HepG2 (cell line): ENCODE data around the gene WDR70.

Experiments used
- DPF2 ChIP-seq: sonication (generic); formaldehyde crosslinking; IDR thresholded peaks from 2 replicates; pipeline ENCODE4 v1.4.0; 2020; ENCODE audit warnings: mild to moderate bottlenecking, low read depth, missing genetic modification reagents, borderline replicate concordance
- ESRRA ChIP-seq: sonication (generic); formaldehyde crosslinking; IDR thresholded peaks from 2 replicates; pipeline ENCODE4 v1.5.1; 2020; ENCODE audit warnings: mild to moderate bottlenecking, low read depth, missing genetic modification reagents
- MAX ChIP-seq: IDR thresholded peaks from 2 replicates; pipeline ENCODE4 v1.6.1; 2012; ENCODE audit warnings: inconsistent platforms
- MLX ChIP-seq: IDR thresholded peaks from 2 replicates; pipeline ENCODE4 v1.6.1; 2016
- NFIC ChIP-seq: IDR thresholded peaks from 2 replicates; pipeline ENCODE4 v1.6.1; 2012; ENCODE audit warnings: mild to moderate bottlenecking, low read length, inconsistent platforms
- NR2F1 ChIP-seq, 2 experiments: fragments of 450-650 bp in 1 of 2; formaldehyde crosslinking in 1 of 2; IDR thresholded peaks; 2 replicates each; pipeline versions ENCODE4 v1.5.0 to v1.6.1; 2016 to 2020; ENCODE audit warnings: mild to moderate bottlenecking in 1 of 2, missing compliant biosample characterization in 1 of 2, missing genetic modification reagents in 1 of 2, moderate library complexity in 1 of 2
- TF ChIP-seq, protein P1 (sequence below): sonication (generic); formaldehyde crosslinking; IDR thresholded peaks from 2 replicates; pipeline ENCODE4 v1.4.0; 2020; ENCODE audit warnings: missing genetic modification reagents

DNA sequence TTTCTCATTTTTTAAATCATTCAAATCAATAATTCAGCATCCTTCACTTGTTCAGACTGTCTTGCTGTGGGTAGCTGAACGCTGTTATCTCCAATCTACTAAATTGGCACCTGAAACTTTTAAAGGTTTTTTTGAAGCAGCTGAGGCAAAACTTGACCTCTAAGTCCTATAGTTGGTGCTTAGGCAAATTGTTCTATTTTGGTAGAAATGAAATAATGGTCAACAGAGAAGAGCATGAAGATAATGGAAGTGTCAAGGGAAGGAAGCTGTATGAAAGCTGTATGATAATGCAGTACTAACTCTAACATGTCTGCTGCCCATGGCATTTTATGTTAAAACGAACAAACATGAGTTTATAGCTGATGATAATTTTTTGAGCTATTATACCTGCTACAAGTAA, 322.8 kb downstream of the WDR70 start:
- TF ChIP-seq NR2F1 (CRISPR knock-in tag; IDR thresholded peaks at IDR 0.05) = no peak
- TF ChIP-seq MLX (CRISPR knock-in tag) = no peak
- TF ChIP-seq DPF2 (CRISPR knock-in tag) = no peak
- TF ChIP-seq MAX = no peak
- TF ChIP-seq, protein P1, sequence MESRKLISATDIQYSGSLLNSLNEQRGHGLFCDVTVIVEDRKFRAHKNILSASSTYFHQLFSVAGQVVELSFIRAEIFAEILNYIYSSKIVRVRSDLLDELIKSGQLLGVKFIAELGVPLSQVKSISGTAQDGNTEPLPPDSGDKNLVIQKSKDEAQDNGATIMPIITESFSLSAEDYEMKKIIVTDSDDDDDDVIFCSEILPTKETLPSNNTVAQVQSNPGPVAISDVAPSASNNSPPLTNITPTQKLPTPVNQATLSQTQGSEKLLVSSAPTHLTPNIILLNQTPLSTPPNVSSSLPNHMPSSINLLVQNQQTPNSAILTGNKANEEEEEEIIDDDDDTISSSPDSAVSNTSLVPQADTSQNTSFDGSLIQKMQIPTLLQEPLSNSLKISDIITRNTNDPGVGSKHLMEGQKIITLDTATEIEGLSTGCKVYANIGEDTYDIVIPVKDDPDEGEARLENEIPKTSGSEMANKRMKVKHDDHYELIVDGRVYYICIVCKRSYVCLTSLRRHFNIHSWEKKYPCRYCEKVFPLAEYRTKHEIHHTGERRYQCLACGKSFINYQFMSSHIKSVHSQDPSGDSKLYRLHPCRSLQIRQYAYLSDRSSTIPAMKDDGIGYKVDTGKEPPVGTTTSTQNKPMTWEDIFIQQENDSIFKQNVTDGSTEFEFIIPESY (CRISPR knock-in tag) = no peak
- TF ChIP-seq NFIC = no peak
- no peak for TF ChIP-seq ESRRA (CRISPR knock-in tag)
